ENCODE results near the gene GOPC. TPM values are rescaled to one million over a fixed set of nuclear protein-coding genes. Genes with fewer than 3 reads are reported as not detected.

GOPC gene
- polyA plus RNA-seq, 1 donor from 2014 or later, result 69.2 TPM

- H3K9me2 ChIP-seq (ENCODE audit: insufficient read depth, low read length), result no peaks in the 10 kb centered on the region
These were observed 43.5 kb downstream of the GOPC start for GRCh38 chr6:117558818-117559217.

GRCh38 chr6:117557951-117558350 lies 44.4 kb downstream of the GOPC start:
- Histone ChIP-seq H3K36me3 (ENCODE audit: insufficient read depth, low read length) (no peaks in the 10 kb centered on the region), H4K20me1 (ENCODE audit: insufficient read depth) (no peaks in the 10 kb centered on the region), H3K27ac (ENCODE audit: low read length) (no peak overlapping the region), H3K9me3 (ENCODE audit: low read length) (no peaks in the 10 kb centered on the region), H3F3A (ENCODE audit: insufficient read depth, low read length, poor library complexity, severe bottlenecking) (no peaks in the 10 kb centered on the region), H3K27me3 (ENCODE audit: insufficient read depth, low read depth, low read length) (no peaks in the 10 kb centered on the region), H3K4me3 (ENCODE audit: low read length) (no peak overlapping the region), H3K9me2 (ENCODE audit: insufficient read depth, low read length) (no peaks in the 10 kb centered on the region), H2AFZ (ENCODE audit: low read depth, low read length) (no peak overlapping the region), H3K4me2 (ENCODE audit: low read length) (no peak overlapping the region), H3K9ac (ENCODE audit: low read length) (no peak overlapping the region), H3K79me2 (replicated peaks; ENCODE audit: insufficient read depth, low read length) (no peaks in the 10 kb centered on the region)
- TF ChIP-seq EZH2 (IDR thresholded peaks at IDR 0.05; ENCODE audit: borderline replicate concordance, insufficient read depth, low read length, poor library complexity, severe bottlenecking), result no peak
- TF ChIP-seq SMC3 (conservative IDR thresholded peaks at IDR 0.05; ENCODE audit: poor library complexity), result no peak
- TF ChIP-seq RAD21 (conservative IDR thresholded peaks at IDR 0.05), result no peak
- TF ChIP-seq CTCF (IDR thresholded peaks at IDR 0.05; ENCODE audit: poor library complexity, severe bottlenecking), result no peak
- no peak for TF ChIP-seq TAF1 (IDR thresholded peaks at IDR 0.05; ENCODE audit: low read depth)
- TF ChIP-seq MXI1 (conservative IDR thresholded peaks at IDR 0.05; ENCODE audit: poor library complexity, severe bottlenecking), result no peak
- no peak for TF ChIP-seq REST (IDR thresholded peaks at IDR 0.05; ENCODE audit: borderline replicate concordance)
- no peak for TF ChIP-seq EP300 (conservative IDR thresholded peaks at IDR 0.05; ENCODE audit: poor library complexity, severe bottlenecking)
- no peak for TF ChIP-seq POLR2AphosphoS5 (IDR thresholded peaks at IDR 0.05)

More at GRCh38 chr6:117558818-117559217, 43.5 kb downstream of the GOPC start:
- Histone ChIP-seq H3K27ac (ENCODE audit: low read length) (no peak overlapping the region), H3F3A (ENCODE audit: insufficient read depth, low read length, poor library complexity, severe bottlenecking) (no peaks in the 10 kb centered on the region), H2AFZ (ENCODE audit: low read depth, low read length) (no peak overlapping the region), H3K79me2 (replicated peaks; ENCODE audit: insufficient read depth, low read length) (no peaks in the 10 kb centered on the region), H3K36me3 (ENCODE audit: insufficient read depth, low read length) (no peaks in the 10 kb centered on the region), H3K4me2 (ENCODE audit: low read length) (no peak overlapping the region), H3K9ac (ENCODE audit: low read length) (no peak overlapping the region), H3K9me3 (ENCODE audit: low read length) (no peaks in the 10 kb centered on the region), H4K20me1 (ENCODE audit: insufficient read depth) (no peaks in the 10 kb centered on the region), H3K4me3 (ENCODE audit: low read length) (no peak overlapping the region), H3K27me3 (ENCODE audit: insufficient read depth, low read depth, low read length) (no peaks in the 10 kb centered on the region)
- TF ChIP-seq EP300 (conservative IDR thresholded peaks at IDR 0.05; ENCODE audit: poor library complexity, severe bottlenecking) (no peak), TAF1 (IDR thresholded peaks at IDR 0.05; ENCODE audit: low read depth) (no peak), CTCF (IDR thresholded peaks at IDR 0.05; ENCODE audit: poor library complexity, severe bottlenecking) (no peak)
